Posterior cingulate gyrus (tissue), 11 donors: Measurements from ENCODE around the gene LRRFIP2.

Experiments used
- DNase-seq, 10 donors: peaks; one replicate each; pipeline versions ENCODE4 v3.0.0 to v3.0.0-alpha.2; 2020 to 2021; ENCODE audit warnings: mixed read lengths in 3 of 10
- intact Hi-C: fragments of 100-400 bp; cut with DNase I; formaldehyde crosslinking; loops from one replicate; pipeline ENCODE4 v1.15.1; 2023

Gene LRRFIP2

DNA sequence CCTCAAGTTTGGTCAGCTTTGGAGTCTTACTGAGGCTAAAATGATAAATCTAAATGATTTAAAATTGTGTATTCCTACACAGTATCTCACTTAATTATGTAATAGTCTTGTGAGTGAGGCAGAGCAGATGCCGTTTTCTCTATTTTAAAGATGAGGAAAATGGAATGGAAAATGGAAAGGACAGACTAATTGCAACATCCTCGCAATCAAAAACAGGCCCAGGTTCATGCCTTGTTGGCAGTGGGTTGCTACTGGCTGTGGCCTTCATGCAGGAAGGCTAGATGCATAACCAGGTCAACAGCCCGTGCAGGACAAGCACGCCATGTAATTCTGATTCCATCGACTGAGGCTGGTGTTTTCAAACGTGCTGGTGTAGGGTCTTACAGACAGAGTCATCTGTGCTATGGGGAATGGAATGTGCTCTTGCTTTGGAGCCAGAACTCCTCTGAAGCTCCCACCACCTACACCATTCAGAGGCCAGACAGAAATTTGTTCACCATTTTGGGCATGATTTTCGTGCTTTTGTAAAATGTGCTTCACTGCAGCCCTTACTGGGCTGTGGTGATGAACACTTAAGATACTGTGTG is 143.2 kb downstream of the LRRFIP2 start:
- intact Hi-C loops = no loop called here

DNA sequence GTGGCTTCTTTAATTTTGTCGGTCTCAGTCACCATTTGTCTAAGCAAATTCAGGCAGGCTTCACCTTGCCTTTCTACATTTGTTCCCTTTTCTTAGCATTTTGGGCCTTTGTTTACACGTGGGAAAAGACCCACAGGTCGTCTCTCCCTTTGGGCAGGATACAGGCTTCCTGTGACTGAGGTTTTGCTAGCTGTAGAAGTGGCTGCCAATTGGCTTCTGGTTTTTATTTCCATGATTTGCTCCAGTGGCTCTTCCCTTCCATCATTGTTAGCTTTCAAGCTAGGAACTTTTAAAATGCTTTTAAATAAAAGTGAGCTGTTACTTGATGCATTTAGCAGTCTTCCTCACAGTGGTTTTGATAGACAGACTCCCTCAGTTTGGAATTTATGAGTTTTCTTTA is 143.8 kb downstream of the LRRFIP2 start:
- no peak for DNase-seq
- intact Hi-C loops = no loop called here

More for the DNA sequence above, 143.2 kb downstream of the LRRFIP2 start:
- DNase-seq = no peak

DNA sequence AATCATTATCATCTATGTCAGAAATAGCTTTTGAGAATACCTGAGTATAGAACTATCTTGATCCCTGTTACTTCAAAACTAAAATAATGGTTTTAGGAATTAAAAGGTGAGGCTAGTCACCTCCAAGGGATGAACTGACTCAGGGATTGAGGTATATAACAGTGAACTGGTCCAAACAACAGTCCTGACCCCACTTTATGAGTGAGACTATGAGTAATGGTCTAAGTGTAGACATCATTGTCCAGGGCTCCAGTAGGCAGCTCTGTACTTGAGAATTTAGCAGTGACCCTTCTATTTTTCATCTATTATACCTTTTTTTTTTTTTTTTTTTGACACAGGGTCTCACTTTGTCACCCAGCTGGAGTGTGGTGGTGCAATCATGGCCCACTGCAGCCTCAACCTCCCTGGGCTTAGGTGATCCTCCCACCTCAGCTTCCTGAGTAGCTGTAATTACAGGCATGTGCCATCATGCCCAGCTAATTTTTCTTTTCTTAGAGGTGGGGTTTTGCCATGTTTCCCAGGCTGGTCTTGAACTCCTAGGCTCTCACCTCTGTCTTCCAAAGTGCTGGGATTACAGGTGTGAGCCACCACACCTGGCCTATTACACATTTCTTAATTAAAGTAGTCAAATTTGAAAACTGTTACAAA is 144.7 kb downstream of the LRRFIP2 start:
- DNase-seq = no peak
- intact Hi-C loops = no loop called here

DNA sequence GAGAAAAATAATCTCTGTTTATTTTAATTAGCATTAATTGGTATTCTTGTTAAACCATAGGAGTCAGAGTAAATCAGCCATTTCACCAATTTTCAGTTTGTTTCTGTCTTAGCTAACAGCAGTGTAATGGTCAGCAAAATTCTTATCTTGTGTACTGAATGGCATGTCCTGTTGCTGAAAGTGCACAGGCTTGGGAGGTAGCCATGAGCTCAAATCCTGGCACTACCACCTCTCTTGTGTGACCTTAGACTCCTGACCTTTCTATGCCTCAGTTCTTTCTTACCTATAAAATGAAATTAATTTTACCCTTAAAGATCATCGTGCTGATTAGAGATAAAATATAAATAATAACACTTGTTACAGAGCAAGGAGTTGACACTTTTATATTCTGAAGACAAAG is 145.3 kb downstream of the LRRFIP2 start:
- intact Hi-C loops = no loop called here
- DNase-seq = no peak

DNA sequence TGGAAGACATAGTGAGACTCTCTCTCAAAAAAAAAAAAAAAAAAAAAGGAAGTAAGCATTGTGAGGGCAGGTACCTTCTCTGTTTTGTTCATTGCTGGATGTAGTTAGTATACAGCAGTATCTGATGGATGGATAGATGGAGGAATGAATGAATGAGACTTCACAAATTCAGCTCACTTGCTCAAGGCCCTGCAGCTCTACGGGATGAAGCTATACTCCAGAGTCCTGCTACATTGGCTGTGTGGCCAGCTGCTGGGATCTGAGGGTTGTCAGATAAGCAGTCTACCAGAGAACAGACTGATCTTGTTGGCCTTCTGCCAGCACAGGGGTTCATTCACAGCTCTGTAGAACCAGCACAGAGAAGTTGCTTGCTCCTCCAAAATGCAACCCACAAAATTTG is 146.1 kb downstream of the LRRFIP2 start:
- DNase-seq = peak in 5 of 10 donors; percentile 13 to 84 (median 34)
- intact Hi-C loops = no loop called here

DNA sequence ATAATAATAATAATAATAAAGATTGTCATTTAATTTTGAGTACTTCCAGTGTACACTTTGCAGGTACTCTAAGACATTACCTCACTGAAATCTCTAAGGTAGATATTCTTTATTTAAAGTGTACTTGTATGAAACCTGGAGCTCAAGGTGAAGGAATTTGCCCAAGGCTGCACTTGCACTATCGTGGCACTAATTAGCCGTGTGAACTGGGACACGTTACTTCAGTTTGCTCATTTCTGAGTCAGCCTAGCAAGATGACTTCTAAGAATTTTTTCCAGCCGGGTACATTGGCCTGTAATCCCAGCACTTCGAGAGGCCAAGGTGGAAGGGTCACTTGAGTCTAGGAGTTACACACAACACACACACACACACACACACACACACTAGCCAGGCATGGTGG is 147.5 kb downstream of the LRRFIP2 start:
- DNase-seq = no peak
- intact Hi-C loops = no loop called here

DNA sequence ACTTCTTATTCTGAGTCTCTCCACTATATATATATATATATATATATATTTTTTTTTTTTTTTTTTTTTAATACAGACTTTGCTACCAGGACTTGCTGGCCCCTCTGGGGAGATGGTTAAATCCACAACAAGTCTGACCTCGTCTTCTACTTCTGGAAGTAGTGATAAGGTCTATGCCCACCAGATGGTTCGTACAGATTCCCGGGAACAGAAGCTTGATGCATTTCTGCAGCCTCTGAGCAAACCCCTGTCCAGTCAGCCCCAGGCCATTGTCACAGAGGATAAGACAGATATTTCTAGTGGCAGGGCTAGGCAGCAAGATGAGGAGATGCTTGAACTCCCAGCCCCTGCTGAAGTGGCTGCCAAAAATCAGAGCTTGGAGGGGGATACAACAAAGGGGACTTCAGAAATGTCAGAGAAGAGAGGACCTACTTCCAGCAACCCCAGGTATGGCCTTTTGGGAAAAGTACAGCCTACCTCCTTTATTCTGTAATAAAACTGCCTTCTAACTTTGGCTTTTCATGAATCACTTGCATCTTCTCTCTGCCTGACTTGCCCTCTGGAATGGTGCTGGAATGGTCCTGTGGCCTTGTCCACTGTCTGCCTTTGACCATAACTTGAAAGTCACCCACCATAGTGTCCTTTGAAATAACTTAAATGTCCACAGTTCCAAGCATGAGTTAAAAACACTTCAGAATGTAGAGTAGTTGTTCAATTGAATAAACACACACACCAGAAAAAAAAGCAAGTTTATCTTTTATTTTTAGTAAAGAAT is 148.6 kb downstream of the LRRFIP2 start:
- intact Hi-C loops = no loop called here
- DNase-seq = no peak

DNA sequence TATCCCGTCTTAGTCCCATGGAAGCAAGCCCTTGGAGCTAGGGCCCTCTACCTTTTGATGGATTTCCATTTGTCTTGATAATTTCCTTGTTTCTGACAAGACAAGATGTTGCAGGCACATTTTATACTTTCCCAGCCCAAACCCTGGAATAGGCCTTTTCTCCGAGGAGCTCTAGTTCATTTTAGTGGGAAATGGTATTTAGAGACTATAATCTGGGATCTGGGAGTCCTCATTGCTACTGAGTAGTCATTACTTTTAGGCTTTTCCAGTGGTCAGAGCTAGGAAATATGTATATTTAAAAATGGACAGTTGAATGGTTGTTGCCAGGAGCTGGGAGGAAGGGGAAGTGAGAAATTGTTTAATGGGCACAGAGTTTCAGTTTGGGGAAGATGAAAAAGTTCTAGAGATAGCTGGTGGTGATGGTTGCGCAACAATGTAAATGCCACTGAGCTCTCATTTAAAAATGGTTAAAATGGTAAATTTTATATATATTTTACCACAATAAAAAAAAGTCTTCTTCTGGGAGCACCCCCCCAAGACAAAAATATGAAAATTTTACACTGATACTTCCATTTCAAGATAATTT is 149.5 kb downstream of the LRRFIP2 start:
- no peak for DNase-seq
- intact Hi-C loops = no loop called here

DNA sequence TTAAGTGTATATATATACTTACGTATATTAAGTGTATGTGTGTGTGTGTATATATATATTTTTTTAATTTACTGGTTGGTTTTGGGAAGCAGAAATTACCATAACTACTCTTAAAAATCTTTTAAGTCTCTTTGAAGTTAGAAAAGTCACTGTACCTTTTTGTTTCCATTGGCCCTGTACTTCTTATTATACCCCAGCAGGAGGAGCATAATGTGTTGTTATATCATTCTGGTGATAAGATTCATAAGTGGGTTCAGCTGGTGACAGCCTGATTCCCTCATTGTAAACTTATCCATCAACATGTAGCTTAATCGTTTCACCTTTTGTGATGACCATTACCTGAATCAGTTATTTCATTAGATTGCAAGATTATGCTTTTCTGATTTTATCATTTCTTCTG is 150.3 kb downstream of the LRRFIP2 start:
- DNase-seq = no peak
- intact Hi-C loops = no loop called here

DNA sequence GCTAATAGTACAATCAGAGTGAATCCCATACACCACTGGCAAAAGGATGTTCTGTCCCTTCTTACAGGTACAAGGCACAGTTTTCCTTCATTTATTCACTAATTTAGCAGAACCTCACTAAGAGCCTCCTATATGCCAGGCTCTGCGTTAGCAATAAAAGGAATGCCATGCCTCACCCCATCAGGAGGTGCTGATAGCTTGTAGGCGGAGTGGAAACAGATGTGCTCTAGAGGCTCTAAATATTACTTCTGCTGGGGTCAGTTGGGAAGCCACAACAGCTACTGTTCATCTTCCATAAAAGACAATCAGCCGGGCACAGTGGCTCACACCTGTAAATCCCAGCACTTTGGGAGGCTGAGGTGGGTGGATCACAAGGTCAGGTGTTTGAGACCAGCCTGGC is 156.7 kb downstream of the LRRFIP2 start:
- DNase-seq = no peak
- intact Hi-C loops = no loop called here

DNA sequence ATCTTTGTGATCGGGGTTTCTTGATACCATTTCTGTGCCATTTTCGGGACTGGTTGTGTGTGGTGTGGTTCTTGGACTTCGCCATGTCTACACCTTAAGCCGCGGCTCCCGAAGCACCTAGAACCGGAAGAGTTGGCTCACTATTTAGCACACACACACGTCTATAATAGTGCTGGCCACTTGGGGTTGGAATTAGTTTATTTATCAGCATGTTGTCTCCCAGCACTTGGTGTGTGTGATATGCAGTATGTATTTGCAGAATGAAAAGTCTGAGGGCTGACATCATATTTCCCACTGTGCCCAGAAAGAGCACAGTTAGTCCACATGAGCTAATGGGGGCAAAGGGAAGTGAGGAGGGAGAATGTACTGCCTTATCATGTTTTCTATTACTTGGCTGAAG is 157.5 kb downstream of the LRRFIP2 start:
- DNase-seq = no peak
- intact Hi-C loops = no loop called here

DNA sequence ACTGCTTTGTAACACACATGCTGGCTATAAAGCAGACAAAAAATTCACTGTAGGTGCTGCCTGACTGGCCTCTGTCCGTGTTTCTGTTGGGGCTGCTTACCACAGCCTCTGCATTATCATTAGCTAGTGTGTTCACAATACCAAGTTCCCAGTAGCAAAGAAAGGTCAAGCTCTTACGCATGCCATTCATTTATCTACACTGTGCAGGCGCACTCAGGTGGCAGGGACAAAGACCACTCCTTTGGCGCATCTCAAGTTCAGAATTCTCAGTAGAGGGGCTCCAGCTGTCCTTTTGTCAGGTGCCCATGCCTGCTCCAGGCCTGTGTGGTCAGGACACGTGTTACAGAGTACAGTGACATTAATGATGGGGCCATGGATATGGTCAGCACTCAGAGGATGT is 158.7 kb downstream of the LRRFIP2 start:
- intact Hi-C loops = no loop called here
- peak in 1 of 10 donors; percentile 36 for DNase-seq

DNA sequence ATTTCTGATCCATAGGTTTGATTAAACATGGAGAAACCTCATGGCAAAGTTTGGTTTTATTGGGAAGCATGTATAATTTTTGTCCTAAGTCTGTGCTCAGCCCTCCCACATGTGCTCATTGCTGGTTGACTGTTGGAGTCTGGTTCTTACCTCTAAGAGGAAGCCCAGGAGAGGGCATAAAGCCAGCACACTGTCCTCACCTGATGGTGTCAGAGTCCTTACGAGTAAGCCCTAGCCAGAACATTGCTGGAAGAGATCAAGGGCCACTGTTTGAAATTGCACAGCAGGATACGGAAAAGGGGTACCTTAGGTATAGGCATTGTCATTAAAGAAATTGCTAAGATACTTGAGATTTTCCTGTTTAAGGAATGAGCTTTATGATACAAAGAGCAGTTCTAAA is 159.8 kb downstream of the LRRFIP2 start:
- intact Hi-C loops = no loop called here
- no peak for DNase-seq
